ENCODE data around the gene ROBO2. TPM values are rescaled to one million over a fixed set of nuclear protein-coding genes. Genes with fewer than 3 reads are reported as not detected.

Gene ROBO2
- polyA plus RNA-seq, 1 of the 3 experiments (the other 2 are of a cell fraction): not detected

GRCh38 chr3:77147836-77148578 lies 108.1 kb downstream of the ROBO2 start:
- Histone ChIP-seq H3K27me3 (ENCODE audit: insufficient read depth) (no peaks in the 10 kb centered on the region), H4K20me1 (ENCODE audit: insufficient read depth) (no peaks in the 10 kb centered on the region), H3K9me3 (no peaks in the 10 kb centered on the region), H3K9ac (no peak overlapping the region), H3K27ac (ENCODE audit: low read depth in 2 of 2, low read length in 1 of 2) (no peak overlapping the region; a peak in 1 of 4 replicates), H3F3A (replicated peaks; ENCODE audit: insufficient read depth) (no peaks in the 10 kb centered on the region), H3K9me2 (no peaks in the 10 kb centered on the region), H3K4me2 (no peak overlapping the region), H3K79me2 (ENCODE audit: insufficient read depth) (no peaks in the 10 kb centered on the region), H3K4me3 (ENCODE audit: low read depth in 2 of 2, low read length in 1 of 2) (no peak overlapping the region), H2AFZ (ENCODE audit: low read depth) (no peak overlapping the region), H3K36me3 (replicated peaks in 1 of 2; ENCODE audit: control insufficient read depth in 1 of 2, insufficient read depth in 2 of 2, low read length in 1 of 2) (no peaks in the 10 kb centered on the region), H3K4me1 (ENCODE audit: control insufficient read depth in 1 of 2, insufficient read depth in 2 of 2, low read depth in 1 of 2, low read length in 1 of 2) (peaks cover 0 to 11% of the 10 kb centered on the region in 2 experiments; a peak in 2 of 4 replicates)
- 49% methylated on average over 8 of the region's 8 CpGs for WGBS (ENCODE audit: low lambda C conversion rate)
- CTCF ChIA-PET: interaction anchor here (1.5 kb wide), 1 partner anchor 15 kb away, joined by 3 read pairs; no protein-coding TSS in a partner anchor
- DNase-seq: no peak
- TF ChIP-seq ZBTB33 (IDR thresholded peaks at IDR 0.05; ENCODE audit: borderline replicate concordance, low read depth) (no peak), PBX3 (IDR thresholded peaks at IDR 0.05) (no peak), FOSL2 (IDR thresholded peaks at IDR 0.05; ENCODE audit: borderline replicate concordance, low read depth) (no peak), IRF3 (IDR thresholded peaks at IDR 0.05; ENCODE audit: low read depth, low read length) (no peak), RFX5 (IDR thresholded peaks at IDR 0.05; ENCODE audit: low read length) (no peak)
- POLR2A ChIA-PET: no interaction called here

- H3K4me2 ChIP-seq: no peak overlapping the region
- H3K36me3 ChIP-seq (replicated peaks in 1 of 2; ENCODE audit: control insufficient read depth in 1 of 2, insufficient read depth in 2 of 2, low read length in 1 of 2): no peaks in the 10 kb centered on the region
- no peaks in the 10 kb centered on the region for H3F3A ChIP-seq (replicated peaks; ENCODE audit: insufficient read depth)
- TF ChIP-seq TCF12 (IDR thresholded peaks at IDR 0.05): no peak
- TF ChIP-seq NFIC (IDR thresholded peaks at IDR 0.05; ENCODE audit: borderline replicate concordance): no peak
- H4K20me1 ChIP-seq (ENCODE audit: insufficient read depth): no peaks in the 10 kb centered on the region
- no peaks in the 10 kb centered on the region for H3K9me2 ChIP-seq
- peaks cover 0 to 11% of the 10 kb centered on the region in 2 experiments; a peak in 2 of 4 replicates for H3K4me1 ChIP-seq (ENCODE audit: control insufficient read depth in 1 of 2, insufficient read depth in 2 of 2, low read depth in 1 of 2, low read length in 1 of 2)
- no peak overlapping the region for H3K9ac ChIP-seq
- H3K4me3 ChIP-seq (ENCODE audit: low read depth in 2 of 2, low read length in 1 of 2): no peak overlapping the region
- H3K27me3 ChIP-seq (ENCODE audit: insufficient read depth): no peaks in the 10 kb centered on the region
- no peaks in the 10 kb centered on the region for H3K9me3 ChIP-seq
- H3K27ac ChIP-seq (ENCODE audit: low read depth in 2 of 2, low read length in 1 of 2): no peak overlapping the region; a peak in 1 of 4 replicates
- ChIA-PET POLR2A (interaction anchor here (1.0 kb wide), 1 partner anchor 25 kb away, joined by 5 read pairs; no protein-coding TSS in a partner anchor), CTCF (interaction anchor here (1.5 kb wide), 1 partner anchor 17 kb away, joined by 3 read pairs; no protein-coding TSS in a partner anchor)
- no peaks in the 10 kb centered on the region for H3K79me2 ChIP-seq (ENCODE audit: insufficient read depth)
- DNase-seq: no peak
- WGBS (ENCODE audit: low lambda C conversion rate): 64% methylated on average over 2 of the region's 2 CpGs
- H2AFZ ChIP-seq (ENCODE audit: low read depth): no peak overlapping the region
Measured at GRCh38 chr3:77149382-77149781, 109.5 kb downstream of the ROBO2 start.

All from SK-N-SH (cell line).